Measurements from ENCODE around the gene CDC42BPB.

DNA sequence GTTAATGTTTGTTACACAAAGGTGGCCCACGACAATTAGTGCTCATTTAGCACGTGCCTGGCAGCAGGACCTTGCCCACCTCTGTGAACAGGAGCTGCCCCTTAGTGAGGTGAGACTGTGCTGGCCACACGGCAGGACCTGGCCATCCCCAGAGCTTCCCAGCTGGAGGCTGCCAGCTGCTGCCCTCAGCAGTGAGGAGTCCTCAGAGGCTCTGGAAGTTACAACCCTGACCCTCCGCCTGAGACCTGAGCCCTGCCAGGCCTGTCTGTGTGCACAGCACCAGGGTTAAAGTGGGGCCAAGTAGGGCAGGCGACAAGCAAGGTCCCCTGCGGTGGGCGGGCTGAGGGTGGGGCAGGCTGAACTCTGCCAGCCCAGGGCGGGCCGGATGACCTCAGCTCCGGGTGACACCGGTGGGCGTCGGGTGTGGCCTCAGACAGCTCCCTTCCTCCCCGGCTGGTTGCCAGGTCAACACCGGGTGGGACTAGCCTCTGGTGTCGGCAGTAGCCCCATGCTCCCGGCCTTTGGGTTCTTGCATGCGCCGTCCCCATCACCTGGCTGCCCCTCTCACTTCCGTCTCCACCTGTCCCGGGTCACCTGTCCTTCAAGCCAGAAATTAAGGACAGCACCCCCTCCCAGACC lies 17.5 kb upstream of the CDC42BPB start:
- TF ChIP-seq, protein P1, sequence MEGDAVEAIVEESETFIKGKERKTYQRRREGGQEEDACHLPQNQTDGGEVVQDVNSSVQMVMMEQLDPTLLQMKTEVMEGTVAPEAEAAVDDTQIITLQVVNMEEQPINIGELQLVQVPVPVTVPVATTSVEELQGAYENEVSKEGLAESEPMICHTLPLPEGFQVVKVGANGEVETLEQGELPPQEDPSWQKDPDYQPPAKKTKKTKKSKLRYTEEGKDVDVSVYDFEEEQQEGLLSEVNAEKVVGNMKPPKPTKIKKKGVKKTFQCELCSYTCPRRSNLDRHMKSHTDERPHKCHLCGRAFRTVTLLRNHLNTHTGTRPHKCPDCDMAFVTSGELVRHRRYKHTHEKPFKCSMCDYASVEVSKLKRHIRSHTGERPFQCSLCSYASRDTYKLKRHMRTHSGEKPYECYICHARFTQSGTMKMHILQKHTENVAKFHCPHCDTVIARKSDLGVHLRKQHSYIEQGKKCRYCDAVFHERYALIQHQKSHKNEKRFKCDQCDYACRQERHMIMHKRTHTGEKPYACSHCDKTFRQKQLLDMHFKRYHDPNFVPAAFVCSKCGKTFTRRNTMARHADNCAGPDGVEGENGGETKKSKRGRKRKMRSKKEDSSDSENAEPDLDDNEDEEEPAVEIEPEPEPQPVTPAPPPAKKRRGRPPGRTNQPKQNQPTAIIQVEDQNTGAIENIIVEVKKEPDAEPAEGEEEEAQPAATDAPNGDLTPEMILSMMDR (IDR thresholded peaks at IDR 0.05; ENCODE audit: borderline replicate concordance, extremely low read depth, low read length, poor library complexity, severe bottlenecking), result no peak
- no peak for TF ChIP-seq EZH2 (IDR thresholded peaks at IDR 0.05; ENCODE audit: borderline replicate concordance, low read depth, low read length, severe bottlenecking)

Measured in DND-41 (cell line).